Measurements from ENCODE around the gene TREML2. TPM values are rescaled to one million over a fixed set of nuclear protein-coding genes. Genes with fewer than 3 reads are reported as not detected.

TREML2 gene
- polyA plus RNA-seq, 1 donor from 2014 or later = not detected

- peaks cover 8% of the 10 kb centered on the region for H3K9me3 ChIP-seq (ENCODE audit: low read length)
- H3K9ac ChIP-seq (ENCODE audit: low read length) = no peak overlapping the region
- no peak overlapping the region for H2AFZ ChIP-seq (ENCODE audit: low read depth, low read length)
- H3F3A ChIP-seq (ENCODE audit: insufficient read depth, low read length, poor library complexity, severe bottlenecking) = no peaks in the 10 kb centered on the region
- no peak overlapping the region for H3K4me2 ChIP-seq (ENCODE audit: low read length)
- no peak for TF ChIP-seq MXI1 (conservative IDR thresholded peaks at IDR 0.05; ENCODE audit: poor library complexity, severe bottlenecking)
- TF ChIP-seq CTCF (IDR thresholded peaks at IDR 0.05; ENCODE audit: poor library complexity, severe bottlenecking) = no peak
- no peak for TF ChIP-seq REST (IDR thresholded peaks at IDR 0.05; ENCODE audit: borderline replicate concordance)
- no peaks in the 10 kb centered on the region for H3K79me2 ChIP-seq (replicated peaks; ENCODE audit: insufficient read depth, low read length)
- H4K20me1 ChIP-seq (ENCODE audit: insufficient read depth) = no peaks in the 10 kb centered on the region
- H3K4me3 ChIP-seq (ENCODE audit: low read length) = no peak overlapping the region
- H3K36me3 ChIP-seq (ENCODE audit: insufficient read depth, low read length) = no peaks in the 10 kb centered on the region
- no peaks in the 10 kb centered on the region for H3K9me2 ChIP-seq (ENCODE audit: insufficient read depth, low read length)
- no peak overlapping the region for H3K27ac ChIP-seq (ENCODE audit: low read length)
- no peaks in the 10 kb centered on the region for H3K27me3 ChIP-seq (ENCODE audit: insufficient read depth, low read depth, low read length)
Observed at GRCh38 chr6:41222045-41222444, 21.1 kb upstream of the TREML2 start.

GRCh38 chr6:41216616-41217015 is 15.7 kb upstream of the TREML2 start:
- Histone ChIP-seq H3K36me3 (ENCODE audit: insufficient read depth, low read length) (no peaks in the 10 kb centered on the region), H3K27ac (ENCODE audit: low read length) (no peak overlapping the region), H3K9ac (ENCODE audit: low read length) (no peak overlapping the region), H3K27me3 (ENCODE audit: insufficient read depth, low read depth, low read length) (no peaks in the 10 kb centered on the region), H3K4me3 (ENCODE audit: low read length) (no peak overlapping the region), H4K20me1 (ENCODE audit: insufficient read depth) (no peaks in the 10 kb centered on the region), H2AFZ (ENCODE audit: low read depth, low read length) (no peak overlapping the region), H3K4me2 (ENCODE audit: low read length) (no peak overlapping the region), H3K9me3 (ENCODE audit: low read length) (peaks cover 8% of the 10 kb centered on the region), H3K79me2 (replicated peaks; ENCODE audit: insufficient read depth, low read length) (no peaks in the 10 kb centered on the region), H3K9me2 (ENCODE audit: insufficient read depth, low read length) (no peaks in the 10 kb centered on the region), H3F3A (ENCODE audit: insufficient read depth, low read length, poor library complexity, severe bottlenecking) (no peaks in the 10 kb centered on the region)
- TF ChIP-seq EZH2 (IDR thresholded peaks at IDR 0.05; ENCODE audit: borderline replicate concordance, insufficient read depth, low read length, poor library complexity, severe bottlenecking) (no peak), CTCF (IDR thresholded peaks at IDR 0.05; ENCODE audit: poor library complexity, severe bottlenecking) (no peak)

GRCh38 chr6:41215777-41216176 is 14.8 kb upstream of the TREML2 start:
- no peak overlapping the region for H2AFZ ChIP-seq (ENCODE audit: low read depth, low read length)
- no peak overlapping the region for H3K4me2 ChIP-seq (ENCODE audit: low read length)
- H3K27me3 ChIP-seq (ENCODE audit: insufficient read depth, low read depth, low read length) = no peaks in the 10 kb centered on the region
- no peaks in the 10 kb centered on the region for H3K79me2 ChIP-seq (replicated peaks; ENCODE audit: insufficient read depth, low read length)
- H3K9me2 ChIP-seq (ENCODE audit: insufficient read depth, low read length) = no peaks in the 10 kb centered on the region
- H3K9me3 ChIP-seq (ENCODE audit: low read length) = peaks cover 8% of the 10 kb centered on the region
- no peaks in the 10 kb centered on the region for H3F3A ChIP-seq (ENCODE audit: insufficient read depth, low read length, poor library complexity, severe bottlenecking)
- no peak overlapping the region for H3K27ac ChIP-seq (ENCODE audit: low read length)
- H3K4me3 ChIP-seq (ENCODE audit: low read length) = no peak overlapping the region
- no peak overlapping the region for H3K9ac ChIP-seq (ENCODE audit: low read length)
- no peaks in the 10 kb centered on the region for H4K20me1 ChIP-seq (ENCODE audit: insufficient read depth)
- H3K36me3 ChIP-seq (ENCODE audit: insufficient read depth, low read length) = no peaks in the 10 kb centered on the region
- TF ChIP-seq EZH2 (IDR thresholded peaks at IDR 0.05; ENCODE audit: borderline replicate concordance, insufficient read depth, low read length, poor library complexity, severe bottlenecking) (no peak), REST (IDR thresholded peaks at IDR 0.05; ENCODE audit: borderline replicate concordance) (no peak), MXI1 (conservative IDR thresholded peaks at IDR 0.05; ENCODE audit: poor library complexity, severe bottlenecking) (no peak), POLR2AphosphoS5 (IDR thresholded peaks at IDR 0.05) (no peak), CTCF (IDR thresholded peaks at IDR 0.05; ENCODE audit: poor library complexity, severe bottlenecking) (no peak), EP300 (conservative IDR thresholded peaks at IDR 0.05; ENCODE audit: poor library complexity, severe bottlenecking) (no peak), SMC3 (conservative IDR thresholded peaks at IDR 0.05; ENCODE audit: poor library complexity) (no peak), RAD21 (conservative IDR thresholded peaks at IDR 0.05) (no peak)
